NB4 (cell line): ENCODE data around the gene ELAVL3.

Experiments used
- MYC ChIP-seq: IDR thresholded peaks from 2 replicates; pipeline ENCODE4 v1.6.1; 2011; ENCODE audit warnings: low read depth, low read length
- POLR2A ChIP-seq: IDR thresholded peaks from 2 replicates; pipeline ENCODE4 v1.6.1; 2011; ENCODE audit warnings: mild to moderate bottlenecking; ENCODE audit not compliant: insufficient read length; ENCODE audit errors: extremely low read depth
- TF ChIP-seq, protein P1 (sequence below): IDR thresholded peaks from one replicate; pipeline ENCODE4 v1.5.1; 2012; ENCODE audit warnings: low read depth, low read length

DNA sequence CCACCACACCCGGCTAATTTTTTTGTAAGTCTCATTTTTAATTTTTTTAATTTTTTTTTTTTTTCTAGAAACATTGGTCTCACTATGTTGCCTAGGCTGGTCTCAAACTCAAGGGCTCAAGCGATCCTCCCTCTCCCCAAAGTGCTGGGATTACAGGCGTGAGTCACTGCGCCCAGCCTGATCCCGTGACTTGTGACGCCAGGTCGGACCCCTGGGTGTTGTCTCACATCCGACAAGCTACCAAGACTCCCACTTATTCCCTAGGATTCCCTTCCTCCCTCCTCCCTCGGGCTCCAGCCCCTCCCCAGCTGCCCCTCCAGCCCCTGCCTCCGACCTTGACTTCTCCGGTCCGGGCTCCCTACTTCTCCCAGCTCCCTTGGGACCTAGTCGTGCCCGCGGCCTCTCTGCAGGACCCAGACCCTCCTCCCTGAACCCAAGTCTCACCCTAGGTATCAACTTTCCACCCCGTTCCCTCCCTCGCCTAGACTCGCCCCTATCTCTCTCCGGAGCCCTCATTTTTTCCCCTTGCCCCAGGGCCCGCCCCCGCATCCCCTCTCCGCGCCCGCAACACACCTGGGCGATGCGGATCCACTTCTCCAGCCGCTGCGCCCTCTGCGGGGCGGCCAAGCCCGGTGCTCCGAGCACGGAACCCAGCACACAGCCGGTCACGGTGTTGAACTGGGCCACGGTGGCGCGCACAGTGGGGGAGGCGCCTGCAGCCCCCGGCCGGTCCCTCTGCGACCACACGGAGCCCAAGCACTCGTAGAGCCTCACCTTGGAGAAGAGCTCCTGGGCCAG, 74.8 kb downstream of the ELAVL3 start:
- TF ChIP-seq, protein P1, sequence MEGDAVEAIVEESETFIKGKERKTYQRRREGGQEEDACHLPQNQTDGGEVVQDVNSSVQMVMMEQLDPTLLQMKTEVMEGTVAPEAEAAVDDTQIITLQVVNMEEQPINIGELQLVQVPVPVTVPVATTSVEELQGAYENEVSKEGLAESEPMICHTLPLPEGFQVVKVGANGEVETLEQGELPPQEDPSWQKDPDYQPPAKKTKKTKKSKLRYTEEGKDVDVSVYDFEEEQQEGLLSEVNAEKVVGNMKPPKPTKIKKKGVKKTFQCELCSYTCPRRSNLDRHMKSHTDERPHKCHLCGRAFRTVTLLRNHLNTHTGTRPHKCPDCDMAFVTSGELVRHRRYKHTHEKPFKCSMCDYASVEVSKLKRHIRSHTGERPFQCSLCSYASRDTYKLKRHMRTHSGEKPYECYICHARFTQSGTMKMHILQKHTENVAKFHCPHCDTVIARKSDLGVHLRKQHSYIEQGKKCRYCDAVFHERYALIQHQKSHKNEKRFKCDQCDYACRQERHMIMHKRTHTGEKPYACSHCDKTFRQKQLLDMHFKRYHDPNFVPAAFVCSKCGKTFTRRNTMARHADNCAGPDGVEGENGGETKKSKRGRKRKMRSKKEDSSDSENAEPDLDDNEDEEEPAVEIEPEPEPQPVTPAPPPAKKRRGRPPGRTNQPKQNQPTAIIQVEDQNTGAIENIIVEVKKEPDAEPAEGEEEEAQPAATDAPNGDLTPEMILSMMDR: no peak
- no peak for TF ChIP-seq POLR2A
- TF ChIP-seq MYC: no peak
